GM21447 (cell line): ENCODE measurements around the gene SARM1.
A peak's percentile ranks its signal among the peaks of the same experiment; 100 is the strongest.

Experiments used
- ATAC-seq: cut with Tn5 transposase; IDR thresholded peaks from one replicate; pipeline ENCODE4 v1.9.1; 2021; ENCODE audit not compliant: unreplicated experiment

SARM1 gene

GRCh38 chr17:28392491-28392890 lies 21.0 kb downstream of the SARM1 start:
- no peak for ATAC-seq

DNA sequence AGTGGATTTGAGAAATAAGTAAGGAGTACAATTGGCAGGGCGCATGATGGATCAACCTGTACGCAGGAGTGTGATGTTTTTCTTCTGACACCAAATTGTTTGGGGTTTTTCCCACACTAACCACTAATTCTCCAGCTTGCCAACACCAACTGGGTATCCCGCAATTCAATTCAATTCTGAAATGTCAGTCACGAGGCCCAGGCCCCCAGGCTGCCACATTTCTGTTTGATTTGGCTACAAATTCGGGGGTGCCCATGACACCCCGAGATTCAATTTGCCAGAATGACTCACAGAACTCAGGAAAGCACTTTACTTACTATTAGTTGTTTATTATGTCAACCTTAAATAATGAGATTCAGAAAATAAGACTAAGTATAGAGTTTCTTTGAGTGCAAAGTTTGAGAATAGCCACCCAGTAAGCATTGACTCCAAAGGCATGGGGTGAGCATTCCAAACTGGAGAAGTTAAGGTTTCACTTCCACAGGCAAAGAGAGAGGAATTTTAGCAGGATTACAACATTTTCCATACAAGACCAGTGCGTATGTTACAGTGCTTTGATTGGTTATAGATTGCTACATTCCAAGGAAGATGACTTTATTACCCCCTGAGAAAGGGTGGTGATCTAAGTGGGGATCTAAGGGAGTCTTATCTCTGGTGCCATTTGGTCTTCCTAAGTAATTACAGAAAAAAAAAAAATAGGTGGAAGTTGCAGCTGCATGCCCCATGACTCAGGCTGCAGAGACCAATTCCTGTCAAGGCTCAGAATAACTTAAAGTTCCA lies 23.0 kb downstream of the SARM1 start:
- ATAC-seq, result no peak

GRCh38 chr17:28395426-28395825 lies 23.9 kb downstream of the SARM1 start:
- no peak for ATAC-seq

- no peak for ATAC-seq
These were observed 24.5 kb downstream of the SARM1 start for GRCh38 chr17:28395968-28396367.

GRCh38 chr17:28396635-28397239 lies 25.2 kb downstream of the SARM1 start:
- no peak for ATAC-seq

GRCh38 chr17:28397275-28397674 lies 25.8 kb downstream of the SARM1 start:
- ATAC-seq, result no peak

- ATAC-seq, result no peak
These were observed 26.3 kb downstream of the SARM1 start for GRCh38 chr17:28397687-28398279.

GRCh38 chr17:28398280-28398981 lies 26.9 kb downstream of the SARM1 start:
- no peak for ATAC-seq

GRCh38 chr17:28399808-28400207 lies 28.3 kb downstream of the SARM1 start:
- ATAC-seq, result no peak

DNA sequence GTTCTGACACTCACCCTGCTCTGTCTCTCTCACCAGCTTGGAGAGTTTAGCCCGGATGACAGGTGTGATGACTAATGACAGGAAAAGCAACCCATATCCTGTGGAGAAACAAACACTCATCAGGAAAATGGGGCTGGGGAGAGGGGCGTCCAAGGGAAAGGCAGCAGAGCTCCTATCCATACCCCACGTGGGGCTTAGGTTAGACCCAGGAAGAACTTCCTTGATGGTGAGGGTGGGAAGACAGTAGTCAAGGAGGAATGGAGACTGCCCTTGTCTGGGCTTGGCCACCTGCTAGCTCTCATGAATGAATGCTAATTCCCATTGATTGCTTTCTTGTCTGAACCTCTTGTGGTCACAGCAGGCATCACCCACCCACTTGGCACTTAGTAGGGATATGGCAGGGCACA lies 30.7 kb downstream of the SARM1 start:
- ATAC-seq, result no peak

GRCh38 chr17:28402844-28403243 lies 31.4 kb downstream of the SARM1 start:
- no peak for ATAC-seq

DNA sequence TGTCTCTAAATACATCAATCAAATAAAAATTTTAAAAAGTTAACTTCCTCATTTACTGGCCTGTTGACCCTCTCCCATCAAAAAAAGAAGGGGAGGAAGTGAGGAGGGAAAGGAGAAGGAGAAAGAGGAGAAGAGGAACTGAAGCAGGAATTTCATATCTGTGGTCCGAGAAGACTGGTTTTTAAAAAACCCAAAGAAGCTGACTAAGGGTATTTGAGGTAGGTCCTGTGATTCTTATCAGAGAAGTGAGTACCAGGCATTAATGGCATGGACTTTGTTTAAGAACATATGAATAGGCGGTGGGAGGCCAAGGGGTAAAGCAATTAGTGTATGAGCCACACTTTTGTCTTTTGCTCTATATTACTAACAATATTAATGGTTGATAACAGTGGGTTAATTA lies 32.5 kb downstream of the SARM1 start:
- no peak for ATAC-seq

DNA sequence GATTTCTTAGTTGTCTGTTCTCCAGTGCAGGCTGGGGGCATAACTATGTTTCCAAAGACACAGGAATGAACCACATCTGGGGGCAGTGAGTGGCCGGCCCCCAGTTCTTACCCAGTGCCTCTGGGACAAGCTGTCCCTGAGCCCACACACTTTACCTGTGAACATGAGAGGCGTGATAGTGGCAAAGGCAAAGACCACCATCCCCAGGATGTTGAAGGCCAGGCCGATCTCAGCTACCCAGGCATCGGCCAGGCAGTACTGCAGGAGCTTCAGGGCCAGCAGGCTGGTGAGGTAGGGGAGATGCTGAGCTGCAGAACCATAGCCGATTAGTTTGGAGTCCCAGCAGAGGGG lies 32.9 kb downstream of the SARM1 start:
- ATAC-seq, result no peak

- no peak for ATAC-seq
These were observed 33.5 kb downstream of the SARM1 start for GRCh38 chr17:28404812-28405570.

- peak; percentile 54 for ATAC-seq
These were observed 34.4 kb downstream of the SARM1 start, which contains the start of gene SLC46A1 for GRCh38 chr17:28405632-28406472. TSS of gene SLC46A1 (minus strand) at chr17:28406212. CDS start at chr17:28406114, 98 bp downstream.

- ATAC-seq, result no peak
These were observed 35.0 kb downstream of the SARM1 start for GRCh38 chr17:28406473-28406814.

GRCh38 chr17:28407130-28407973 lies 35.9 kb downstream of the SARM1 start:
- ATAC-seq, result no peak

DNA sequence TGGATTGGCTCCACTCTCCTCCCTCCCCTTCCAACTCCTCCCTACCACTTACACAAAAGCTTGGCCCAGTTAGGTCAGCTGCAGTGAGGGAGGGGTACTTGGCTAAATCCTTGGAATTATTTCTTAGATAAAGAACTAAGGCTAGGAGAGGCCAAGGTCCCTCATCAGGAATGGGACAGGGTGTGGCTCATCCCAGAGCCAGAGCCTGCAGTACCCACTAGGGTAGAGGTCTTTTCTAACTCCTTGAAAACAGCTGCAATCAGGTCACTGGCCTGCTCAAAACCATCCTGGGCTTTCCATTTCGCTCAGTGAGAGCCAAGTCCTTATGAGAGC lies 36.4 kb downstream of the SARM1 start:
- no peak for ATAC-seq

DNA sequence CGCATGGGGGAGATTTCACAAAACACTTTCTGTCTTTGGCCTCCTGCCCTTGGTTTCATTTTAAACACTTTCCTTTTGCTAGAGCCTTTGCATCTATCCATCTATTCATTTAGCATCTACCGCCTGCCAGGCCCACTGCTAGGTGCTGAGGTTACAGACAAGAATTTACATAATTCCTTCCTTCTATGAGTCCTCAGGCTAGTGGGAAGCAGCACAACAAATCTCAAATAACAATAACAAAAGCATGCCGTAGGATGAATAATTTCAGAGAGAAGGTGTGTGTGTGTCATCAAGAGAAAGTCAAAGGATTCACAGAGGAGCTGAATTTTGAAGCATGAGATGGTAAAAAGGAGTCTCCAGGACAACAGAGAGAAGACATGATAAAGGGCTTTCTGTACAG lies 40.6 kb downstream of the SARM1 start:
- ATAC-seq, result no peak
